GM19238 (cell line): ENCODE results near the gene C10orf105.

Source experiments
- DNase-seq: peaks from one replicate; pipeline ENCODE4 v3.0.0; 2011; ENCODE audit warnings: low spot score; ENCODE audit not compliant: insufficient read length

Gene C10orf105

GRCh38 chr10:71717056-71717455 lies 2.5 kb downstream of the C10orf105 start:
- no peak for DNase-seq

- DNase-seq: no peak
These were observed 3.2 kb downstream of the C10orf105 start for GRCh38 chr10:71716426-71716825.

GRCh38 chr10:71715860-71716259 lies 3.7 kb downstream of the C10orf105 start:
- no peak for DNase-seq

- DNase-seq: no peak
These were observed 4.6 kb downstream of the C10orf105 start for GRCh38 chr10:71715026-71715425.

- DNase-seq: no peak
These were observed 5.0 kb downstream of the C10orf105 start for GRCh38 chr10:71714592-71714991.

GRCh38 chr10:71714031-71714410 lies 5.6 kb downstream of the C10orf105 start:
- no peak for DNase-seq

- DNase-seq: no peak
These were observed 6.2 kb downstream of the C10orf105 start for GRCh38 chr10:71713135-71714030.

GRCh38 chr10:71712572-71713134 lies 6.9 kb downstream of the C10orf105 start:
- no peak for DNase-seq

GRCh38 chr10:71712170-71712569 lies 7.4 kb downstream of the C10orf105 start:
- no peak for DNase-seq

- DNase-seq: no peak
These were observed 8.4 kb downstream of the C10orf105 start for GRCh38 chr10:71711052-71711623.

- no peak for DNase-seq
These were observed 9.1 kb downstream of the C10orf105 start for GRCh38 chr10:71710519-71710918.

- no peak for DNase-seq
These were observed 10.4 kb downstream of the C10orf105 start for GRCh38 chr10:71708897-71709882.

- peak; percentile 65 for DNase-seq
These were observed 11.3 kb downstream of the C10orf105 start for GRCh38 chr10:71708301-71708703.

- DNase-seq: no peak
These were observed 12.3 kb downstream of the C10orf105 start for GRCh38 chr10:71707240-71707789.

- DNase-seq: no peak
These were observed 13.1 kb downstream of the C10orf105 start for GRCh38 chr10:71706216-71707121.

- no peak for DNase-seq
These were observed 14.0 kb downstream of the C10orf105 start for GRCh38 chr10:71705582-71705981.

GRCh38 chr10:71704816-71705215 lies 14.8 kb downstream of the C10orf105 start:
- DNase-seq: no peak

- DNase-seq: no peak
These were observed 16.0 kb downstream of the C10orf105 start for GRCh38 chr10:71703577-71703976.

GRCh38 chr10:71701496-71702132 lies 18.0 kb downstream of the C10orf105 start:
- DNase-seq: no peak
